Omental fat pad (tissue), 4 donors: ENCODE measurements around the gene CDH23. TPM values are rescaled to one million over a fixed set of nuclear protein-coding genes. Genes with fewer than 3 reads are reported as not detected.
A peak's percentile ranks its signal among the peaks of the same experiment; 100 is the strongest.

Experiments
- ATAC-seq: fragments of 150-250 bp; one replicate; pipeline ENCODE4 v1.9.1; 2016; ENCODE audit warnings: mild to moderate bottlenecking, moderate library complexity; ENCODE audit not compliant: low FRiP score
- DNase-seq: peaks from one replicate; pipeline ENCODE4 v3.0.0-alpha.2; 2019; ENCODE audit warnings: low spot score
- total RNA-seq, 4 donors: library from RNA; depleted of rRNA; stranded (reverse); fragments of >200 nt; gene quantifications; one replicate each; pipeline ENCODE4 v1.1.0, GENCODE V29; 2016
- TF ChIP-seq, protein P1 (sequence below), 3 donors: fragments of 450-650 bp; IDR thresholded peaks; one replicate each; pipeline ENCODE4 v1.5.1; 2016 to 2017; ENCODE audit warnings: antibody characterized with exemption in 3 of 3, mild to moderate bottlenecking in 3 of 3, moderate library complexity in 2 of 3

Gene CDH23
- total RNA-seq, 4 donors from 2014 or later, result 25.3 to 41.9 (median 34.4) TPM

DNA sequence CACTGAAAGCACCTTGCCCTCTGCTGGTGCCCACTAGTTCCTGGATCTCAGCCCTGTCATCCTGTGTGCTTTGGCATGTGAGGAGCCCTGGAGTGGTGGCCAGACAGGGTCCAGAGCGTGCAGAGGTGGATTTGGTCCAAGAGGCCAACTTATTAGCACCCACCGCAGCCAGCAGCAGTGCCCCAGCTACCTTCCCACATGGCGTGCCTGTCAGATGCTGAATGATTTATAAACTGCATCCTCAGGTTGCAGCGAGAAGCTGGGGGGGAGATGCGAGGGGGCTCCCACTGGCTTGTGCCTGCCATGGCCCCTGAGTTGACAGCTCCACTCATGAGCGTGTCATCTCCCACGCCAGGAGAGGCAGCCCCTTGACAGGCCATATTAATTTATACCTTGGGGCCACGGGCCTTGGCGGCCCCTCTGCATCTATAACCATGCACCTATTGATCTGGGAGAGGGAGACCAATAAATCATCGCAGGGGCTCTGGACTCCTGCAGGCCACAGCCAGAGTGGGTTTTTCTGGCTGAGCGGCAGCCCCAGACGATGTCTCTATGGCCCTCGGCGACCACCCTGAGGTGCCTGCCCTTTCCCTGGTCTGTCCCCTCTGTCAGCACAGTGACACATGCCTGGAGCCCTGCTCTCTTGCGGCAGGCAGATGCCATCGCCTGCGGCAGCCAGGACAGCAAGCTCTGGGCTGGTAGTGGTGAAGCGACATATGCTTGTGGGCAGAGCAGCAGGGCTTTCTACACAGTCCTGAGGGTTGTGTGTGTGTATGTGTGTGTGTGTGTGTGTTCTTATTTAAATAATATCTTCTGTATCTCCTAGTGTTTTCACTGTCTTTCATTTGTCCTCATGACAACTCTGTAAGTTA, 120.8 kb downstream of the CDH23 start:
- no peak for DNase-seq
- TF ChIP-seq, protein P1, sequence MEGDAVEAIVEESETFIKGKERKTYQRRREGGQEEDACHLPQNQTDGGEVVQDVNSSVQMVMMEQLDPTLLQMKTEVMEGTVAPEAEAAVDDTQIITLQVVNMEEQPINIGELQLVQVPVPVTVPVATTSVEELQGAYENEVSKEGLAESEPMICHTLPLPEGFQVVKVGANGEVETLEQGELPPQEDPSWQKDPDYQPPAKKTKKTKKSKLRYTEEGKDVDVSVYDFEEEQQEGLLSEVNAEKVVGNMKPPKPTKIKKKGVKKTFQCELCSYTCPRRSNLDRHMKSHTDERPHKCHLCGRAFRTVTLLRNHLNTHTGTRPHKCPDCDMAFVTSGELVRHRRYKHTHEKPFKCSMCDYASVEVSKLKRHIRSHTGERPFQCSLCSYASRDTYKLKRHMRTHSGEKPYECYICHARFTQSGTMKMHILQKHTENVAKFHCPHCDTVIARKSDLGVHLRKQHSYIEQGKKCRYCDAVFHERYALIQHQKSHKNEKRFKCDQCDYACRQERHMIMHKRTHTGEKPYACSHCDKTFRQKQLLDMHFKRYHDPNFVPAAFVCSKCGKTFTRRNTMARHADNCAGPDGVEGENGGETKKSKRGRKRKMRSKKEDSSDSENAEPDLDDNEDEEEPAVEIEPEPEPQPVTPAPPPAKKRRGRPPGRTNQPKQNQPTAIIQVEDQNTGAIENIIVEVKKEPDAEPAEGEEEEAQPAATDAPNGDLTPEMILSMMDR (IDR thresholded peaks at IDR 0.05), result no peak

DNA sequence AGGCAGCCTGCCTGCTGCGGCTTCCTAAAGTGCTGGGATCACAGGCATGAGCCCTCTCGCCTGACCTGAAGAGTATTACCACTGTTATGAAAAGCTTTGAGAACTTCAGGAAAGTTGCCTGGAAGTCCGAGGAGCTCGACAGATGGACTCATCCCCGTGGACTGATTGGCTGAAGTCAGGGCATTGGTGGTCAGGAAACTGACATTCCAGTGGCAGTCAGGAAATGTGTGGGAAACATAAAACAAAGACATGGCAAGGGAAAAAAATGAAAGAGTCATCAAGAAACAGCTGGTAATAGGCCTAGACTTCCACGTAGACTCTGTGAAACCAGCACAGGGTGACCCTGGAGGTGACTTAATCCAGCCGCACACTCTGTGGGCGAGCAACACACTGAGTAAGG, 123.3 kb downstream of the CDH23 start:
- DNase-seq (no peak), ATAC-seq (no peak)
- TF ChIP-seq, protein P1 (IDR thresholded peaks at IDR 0.05), result no peak

More for the DNA sequence above, 120.8 kb downstream of the CDH23 start:
- ATAC-seq, result no peak

DNA sequence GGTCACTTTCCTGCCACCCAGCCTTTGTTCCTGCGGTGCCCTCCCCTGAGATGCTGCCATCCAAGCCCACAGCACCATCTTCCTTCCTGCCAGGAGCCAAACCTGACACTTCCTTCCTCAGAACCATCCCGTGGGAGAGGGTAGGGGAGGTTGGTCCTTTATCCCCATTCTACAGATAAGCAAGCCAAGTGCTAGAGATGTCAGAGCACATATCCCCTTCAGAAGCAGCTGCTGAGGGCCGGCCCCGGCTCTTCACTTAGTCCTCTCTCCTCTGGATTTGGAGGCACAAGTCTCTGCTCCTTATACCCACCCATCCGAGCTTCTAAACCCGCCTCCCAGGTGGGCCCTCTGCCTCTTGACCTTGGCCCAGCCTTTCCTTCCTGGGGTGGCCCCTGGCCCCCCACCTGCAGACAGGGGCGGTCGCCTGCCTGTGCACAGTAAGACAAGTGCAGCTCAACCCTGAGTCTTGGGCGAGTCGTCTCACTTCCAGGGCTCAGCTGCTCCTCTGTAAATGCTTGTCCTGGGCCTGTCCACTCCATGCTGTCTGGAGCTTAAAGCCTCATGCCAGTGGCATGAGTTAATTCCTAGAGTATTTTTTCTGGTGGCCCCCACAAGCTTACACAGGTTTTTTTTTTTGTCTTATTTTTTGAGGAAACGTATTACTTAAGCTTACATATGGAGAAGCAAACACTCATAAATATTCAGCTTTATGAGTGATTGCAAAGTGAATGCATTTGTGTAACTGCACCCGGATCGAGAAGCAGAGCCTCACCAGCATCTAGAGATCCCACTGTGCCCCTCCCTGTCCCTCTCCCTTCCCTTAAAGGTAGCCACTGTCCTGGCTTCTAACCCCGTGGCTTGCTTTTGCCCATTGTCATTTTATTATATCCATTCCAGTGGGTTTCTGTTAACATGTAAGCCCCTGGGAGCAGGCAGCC, 125.1 kb downstream of the CDH23 start:
- TF ChIP-seq, protein P1 (IDR thresholded peaks at IDR 0.05), result no peak
- no peak for ATAC-seq
- DNase-seq, result no peak

DNA sequence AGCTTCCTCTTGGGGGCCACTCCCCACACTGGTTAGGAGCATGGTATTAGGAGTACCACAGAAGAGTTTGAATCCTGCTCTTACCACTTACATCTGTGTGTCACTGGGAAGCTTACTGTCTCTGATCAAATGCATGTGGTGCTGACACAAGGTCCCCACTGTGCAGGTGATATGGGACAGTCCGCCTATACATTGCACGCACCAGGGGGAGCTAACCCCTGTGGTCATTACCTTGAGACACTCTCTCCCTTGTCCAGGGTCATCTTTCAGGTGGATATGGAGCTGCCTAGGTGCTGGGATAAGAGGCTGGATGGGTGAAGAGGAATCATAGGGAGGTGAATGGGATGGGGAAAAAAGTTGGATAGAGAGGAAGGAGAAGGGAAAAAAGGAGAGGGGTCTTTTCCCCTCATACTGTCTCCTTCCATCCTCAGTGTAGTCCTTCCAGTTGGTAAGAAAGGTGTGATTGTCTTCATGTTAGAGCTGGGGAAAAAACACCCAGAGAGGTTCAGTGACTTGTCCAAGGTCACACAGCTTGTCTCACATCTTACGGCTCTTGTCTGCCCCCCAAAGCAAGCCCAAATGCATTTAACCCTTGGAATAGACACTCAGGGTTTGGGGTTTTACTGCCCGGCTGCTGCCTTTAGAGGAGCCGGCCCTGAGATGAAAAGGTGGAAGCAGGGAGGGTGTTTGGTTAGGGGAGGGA, 125.9 kb downstream of the CDH23 start:
- peak; percentile 21 for ATAC-seq
- TF ChIP-seq, protein P1 (IDR thresholded peaks at IDR 0.05), result no peak
- no peak for DNase-seq

DNA sequence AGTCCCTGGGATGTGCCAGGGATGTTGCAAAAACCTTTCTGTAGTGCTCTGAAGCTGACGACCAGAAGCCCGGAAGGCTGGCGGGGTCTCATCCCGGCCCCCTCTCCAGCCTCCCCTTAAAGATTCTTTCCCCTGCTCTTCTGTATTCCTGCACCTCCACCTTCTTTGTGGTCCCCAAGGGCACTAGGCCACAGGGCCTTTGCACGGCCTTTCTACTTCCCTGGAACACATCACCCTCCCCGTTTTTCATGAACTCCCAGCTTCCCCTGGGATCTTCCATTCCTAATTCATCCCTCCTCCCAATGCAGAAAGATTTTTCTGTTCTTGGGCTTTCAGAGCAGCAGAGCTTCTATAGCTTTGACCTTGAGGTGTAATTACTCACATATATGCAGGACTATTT, 127.0 kb downstream of the CDH23 start:
- DNase-seq (no peak), ATAC-seq (no peak)
- TF ChIP-seq, protein P1 (IDR thresholded peaks at IDR 0.05), result no peak

DNA sequence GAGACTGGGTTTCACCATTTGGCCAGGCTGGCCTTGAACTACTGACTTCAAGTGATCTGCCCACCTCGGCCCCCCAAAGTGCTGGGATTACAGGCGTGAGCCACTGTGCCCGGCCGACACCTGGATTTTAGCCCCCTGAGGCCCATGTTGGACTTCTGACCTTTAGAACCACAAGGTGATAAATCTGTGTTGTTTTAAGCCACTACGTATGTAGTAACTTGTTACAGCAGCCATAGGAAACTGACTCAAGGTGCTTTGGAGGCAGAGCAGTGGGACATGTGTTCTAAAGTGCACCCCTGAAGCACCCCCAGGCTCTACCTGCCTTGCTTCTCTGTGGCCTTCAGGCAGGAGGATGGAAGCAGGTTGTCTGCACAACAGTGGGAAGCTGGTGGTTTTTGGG, 128.4 kb downstream of the CDH23 start:
- ATAC-seq (no peak), DNase-seq (no peak)
- TF ChIP-seq, protein P1 (IDR thresholded peaks at IDR 0.05), result no peak
